K562 (cell line): ENCODE data around the gene LPCAT2. TPM values are rescaled to one million over a fixed set of nuclear protein-coding genes. Genes with fewer than 3 reads are reported as not detected.
A peak's percentile ranks its signal among the peaks of the same experiment; 100 is the strongest.

Source experiments
- ATF3 ChIP-seq, 2 experiments: fragments of 450-650 bp in 1 of 2; sonication (generic) in 1 of 2; formaldehyde crosslinking in 1 of 2; IDR thresholded peaks in 1 of 2; conservative IDR thresholded peaks in 1 of 2; 2 replicates each; pipeline versions ENCODE4 v1.6.1 to v1.8.1; 2016 to 2023; ENCODE audit warnings: mild to moderate bottlenecking in 2 of 2, moderate library complexity in 2 of 2, inconsistent platforms in 1 of 2, missing genetic modification reagents in 1 of 2
- CREB3L1 ChIP-seq: fragments of 450-650 bp; IDR thresholded peaks from 2 replicates; pipeline ENCODE4 v1.6.1; 2014; ENCODE audit warnings: low read depth, mild to moderate bottlenecking, moderate library complexity, borderline replicate concordance
- CTBP1 ChIP-seq: fragments of 450-650 bp; IDR thresholded peaks from 2 replicates; pipeline ENCODE4 v1.6.1; 2016; ENCODE audit warnings: borderline replicate concordance
- DMBX1 ChIP-seq: fragments of 250-450 bp; sonication (Bioruptor Pico); IDR thresholded peaks from 2 replicates; pipeline ENCODE4 v1.8.0; 2022; ENCODE audit warnings: inconsistent platforms, mild to moderate bottlenecking, moderate library complexity, borderline replicate concordance
- DPF2 ChIP-seq: fragments of 450-650 bp; IDR thresholded peaks from 2 replicates; pipeline ENCODE4 v1.6.1; 2016
- EP300 ChIP-seq: IDR thresholded peaks from 2 replicates; pipeline ENCODE4 v1.6.1; 2012; ENCODE audit warnings: low read length, improper control_type of control experiment
- EP400 ChIP-seq: fragments of 450-650 bp; IDR thresholded peaks from 2 replicates; pipeline ENCODE4 v1.6.1; 2017; ENCODE audit warnings: antibody characterized with exemption, mild to moderate bottlenecking, moderate library complexity
- GTF2A2 ChIP-seq: IDR thresholded peaks from 2 replicates; pipeline ENCODE4 v1.6.1; 2016; ENCODE audit warnings: mild to moderate bottlenecking, missing genetic modification characterization, missing compliant biosample characterization
- MAFF ChIP-seq: IDR thresholded peaks from 2 replicates; pipeline ENCODE4 v1.6.1; 2012; ENCODE audit warnings: low read length, improper control_type of control experiment
- NR2C2 ChIP-seq, 2 experiments: fragments of 200-800 bp in 1 of 2; sonication (Bioruptor generic) in 1 of 2; sonication (generic) in 1 of 2; formaldehyde crosslinking in 1 of 2; IDR thresholded peaks; 2 replicates each; pipeline versions ENCODE4 v1.6.1 to v1.8.0; 2016 to 2022; ENCODE audit warnings: mild to moderate bottlenecking in 1 of 2, missing compliant biosample characterization in 1 of 2, missing genetic modification characterization in 1 of 2, missing genetic modification reagents in 1 of 2
- RAD21 ChIP-seq, 2 experiments: fragments of 250-450 bp in 1 of 2; fragments of 450-650 bp in 1 of 2; sonication (Bioruptor Pico) in 1 of 2; formaldehyde crosslinking in 1 of 2; IDR thresholded peaks in 1 of 2; conservative IDR thresholded peaks in 1 of 2; 2 replicates each; pipeline versions ENCODE4 v1.4.0 to v1.8.0; 2020 to 2022; ENCODE audit warnings: mild to moderate bottlenecking in 2 of 2, moderate library complexity in 1 of 2
- RBFOX2 ChIP-seq: fragments of 200-400 bp; formaldehyde crosslinking; IDR thresholded peaks from 2 replicates; pipeline ENCODE4 v1.6.1; 2017; ENCODE audit warnings: low read depth, mild to moderate bottlenecking, low read length, moderate library complexity
- RFX7 ChIP-seq: fragments of 250-450 bp; sonication (Bioruptor Pico); IDR thresholded peaks from 2 replicates; pipeline ENCODE4 v1.5.1; 2021; ENCODE audit warnings: mild to moderate bottlenecking
- SMAD4 ChIP-seq: fragments of 250-450 bp; sonication (Bioruptor Pico); conservative IDR thresholded peaks from 2 replicates; pipeline ENCODE4 v1.8.0; 2021; ENCODE audit warnings: inconsistent platforms, mild to moderate bottlenecking, moderate library complexity
- TCFL5 ChIP-seq: fragments of 250-450 bp; sonication (Bioruptor Pico); conservative IDR thresholded peaks from 2 replicates; pipeline ENCODE4 v1.6.1; 2021; ENCODE audit warnings: mild to moderate bottlenecking, moderate library complexity, matching md5 sums
- VEZF1 ChIP-seq: fragments of 200-800 bp; sonication (Bioruptor generic); IDR thresholded peaks from 2 replicates; pipeline ENCODE4 v1.6.1; 2017; ENCODE audit warnings: missing genetic modification characterization, missing compliant biosample characterization
- ZBTB11 ChIP-seq, 3 experiments: fragments of 200-800 bp in 1 of 3; fragments of 250-450 bp in 1 of 3; fragments of 450-650 bp in 1 of 3; sonication (Bioruptor Pico) in 1 of 3; sonication (Bioruptor generic) in 1 of 3; formaldehyde crosslinking in 1 of 3; IDR thresholded peaks; 2 replicates each; pipeline versions ENCODE4 v1.6.1 to v1.8.0; 2016 to 2022; ENCODE audit warnings: mild to moderate bottlenecking in 2 of 3, missing genetic modification characterization in 2 of 3, missing compliant biosample characterization in 1 of 3, moderate library complexity in 1 of 3
- ZNF589 ChIP-seq: fragments of 200-800 bp; sonication (Bioruptor generic); IDR thresholded peaks from 2 replicates; pipeline ENCODE4 v1.6.1; 2016; ENCODE audit warnings: low read depth, missing genetic modification characterization, missing compliant biosample characterization
- polyA plus RNA-seq, 8 experiments: library from polyadenylated mRNA; depleted of rRNA in 4 of 8; stranded (reverse) in 5 of 8; unstranded in 3 of 8; fragments of >200 nt; fragmentation: Nextera tagmentation in 2 of 8; fragmentation: Illumina TruSeq in 1 of 8; extraction: Ambion mirVana in 2 of 8; extraction: Trizol in 1 of 8; gene quantifications; 2 replicates each; pipeline versions ENCODE4 v1.2.1 to v1.2.3, GENCODE V29; 2011 to 2014; ENCODE audit warnings: inconsistent platforms in 1 of 8, missing spikeins in 1 of 8
- total RNA-seq, 7 experiments: library from RNA; depleted of rRNA in 6 of 7; stranded (reverse); fragments of >200 nt in 6 of 7; fragmentation: Illumina TruSeq in 2 of 7; extraction: Trizol in 2 of 7; gene quantifications; 2 replicates each; pipeline versions ENCODE4 v1.2.1 to v1.2.3, GENCODE V29; 2011 to 2021; ENCODE audit warnings: low replicate concordance in 1 of 7

The LPCAT2 gene
- total and polyA plus RNA-seq, 9 of the 15 experiments (the other 6 are each of a cell fraction or from before 2014, with no cell fraction given), result 2.9 to 15.0 (median 7.3) TPM

GRCh38 chr16:55622930-55623561 is 114.2 kb downstream of the LPCAT2 start (continued):
- TF ChIP-seq VEZF1 (peak; percentile 52), CREB3L1 (peak; percentile 32; the same call in 1 of the 2 replicates), CTBP1 (peak; percentile 49; the same call in 1 of the 2 replicates), EP300 (peak; percentile 10; the same call in 1 of the 2 replicates), SMAD4 (peak; percentile 42; the same call in 1 of the 2 replicates), DPF2 (peak; percentile 20; the same call in 1 of the 2 replicates), RFX7 (CRISPR knock-in tag) (no peak), ZBTB11 (CRISPR knock-in tag; IDR thresholded peaks at IDR 0.05) (peak in 1 of 3 experiments; percentile 53; a peak in 1 of 6 replicates), MAFF (peak; percentile 41; the same call in 1 of the 2 replicates), ATF3 (IDR thresholded peaks at IDR 0.05) (no peak; the same call in 1 of the 2 replicates), ATF3 (CRISPR knock-in tag; conservative IDR thresholded peaks at IDR 0.05) (0 out of 2 replicates have a peak, but pooled peaks have one; percentile 23), RAD21 (CRISPR knock-in tag; conservative IDR thresholded peaks at IDR 0.05 in 1 of 2, IDR thresholded peaks at IDR 0.05 in 1 of 2) (peak in 1 of 2 experiments; percentile 39; a peak in 1 of 4 replicates), GTF2A2 (tag) (peak; percentile 42; the same call in 1 of the 2 replicates), NR2C2 (CRISPR knock-in tag; IDR thresholded peaks at IDR 0.05) (no peak), NR2C2 (tag; IDR thresholded peaks at IDR 0.05) (peak; percentile 82), DMBX1 (CRISPR knock-in tag) (peak; percentile 90; the same call in 1 of the 2 replicates), EP400 (peak; percentile 25; the same call in 1 of the 2 replicates), RBFOX2 (no peak), ZNF589 (CRISPR knock-in tag) (0 out of 2 replicates have a peak, but pooled peaks have one; percentile 55), TCFL5 (CRISPR knock-in tag) (0 out of 2 replicates have a peak, but pooled peaks have one; percentile 3)
